ENCODE data around the gene SPAG16.

SPAG16 gene

GRCh38 chr2:214117054-214117453, 832.8 kb downstream of the SPAG16 start:
- Histone ChIP-seq H3K27ac (no peak overlapping the region), H3K9me3 (ENCODE audit: severe bottlenecking) (peaks cover 9% of the 10 kb centered on the region), H3K4me3 (ENCODE audit: low read depth, low read length) (no peak overlapping the region), H3K27me3 (ENCODE audit: insufficient read depth, low read depth, severe bottlenecking) (no peaks in the 10 kb centered on the region), H3K36me3 (no peaks in the 10 kb centered on the region)
- TF ChIP-seq, protein P1, sequence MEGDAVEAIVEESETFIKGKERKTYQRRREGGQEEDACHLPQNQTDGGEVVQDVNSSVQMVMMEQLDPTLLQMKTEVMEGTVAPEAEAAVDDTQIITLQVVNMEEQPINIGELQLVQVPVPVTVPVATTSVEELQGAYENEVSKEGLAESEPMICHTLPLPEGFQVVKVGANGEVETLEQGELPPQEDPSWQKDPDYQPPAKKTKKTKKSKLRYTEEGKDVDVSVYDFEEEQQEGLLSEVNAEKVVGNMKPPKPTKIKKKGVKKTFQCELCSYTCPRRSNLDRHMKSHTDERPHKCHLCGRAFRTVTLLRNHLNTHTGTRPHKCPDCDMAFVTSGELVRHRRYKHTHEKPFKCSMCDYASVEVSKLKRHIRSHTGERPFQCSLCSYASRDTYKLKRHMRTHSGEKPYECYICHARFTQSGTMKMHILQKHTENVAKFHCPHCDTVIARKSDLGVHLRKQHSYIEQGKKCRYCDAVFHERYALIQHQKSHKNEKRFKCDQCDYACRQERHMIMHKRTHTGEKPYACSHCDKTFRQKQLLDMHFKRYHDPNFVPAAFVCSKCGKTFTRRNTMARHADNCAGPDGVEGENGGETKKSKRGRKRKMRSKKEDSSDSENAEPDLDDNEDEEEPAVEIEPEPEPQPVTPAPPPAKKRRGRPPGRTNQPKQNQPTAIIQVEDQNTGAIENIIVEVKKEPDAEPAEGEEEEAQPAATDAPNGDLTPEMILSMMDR (IDR thresholded peaks at IDR 0.05; ENCODE audit: low read depth, low read length) = no peak
- DNase-seq = no peak

DNA sequence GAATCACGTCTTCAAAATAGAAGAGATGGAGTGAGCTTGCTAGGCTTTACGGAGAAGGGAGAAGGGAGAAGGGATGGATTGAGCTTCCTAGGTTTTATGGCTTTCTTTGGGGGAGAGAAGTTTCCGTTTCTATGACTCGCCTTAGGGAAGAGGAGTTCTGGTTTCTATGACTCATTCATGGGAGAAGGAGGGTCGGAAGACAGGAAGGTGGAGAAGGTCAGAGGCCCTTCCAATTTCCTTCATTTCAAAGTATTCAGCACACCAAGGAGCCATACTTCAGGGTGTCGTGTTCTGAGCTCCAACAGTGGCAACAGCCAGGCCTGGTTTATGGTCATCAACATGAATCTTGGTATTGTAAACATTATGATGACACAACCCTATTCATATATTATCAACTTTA, 841.9 kb downstream of the SPAG16 start:
- no peaks in the 10 kb centered on the region for H3K9me3 ChIP-seq (ENCODE audit: severe bottlenecking)
- TF ChIP-seq, protein P1 (IDR thresholded peaks at IDR 0.05; ENCODE audit: low read depth, low read length) = no peak
- H3K27ac ChIP-seq = no peak overlapping the region
- no peaks in the 10 kb centered on the region for H3K27me3 ChIP-seq (ENCODE audit: insufficient read depth, low read depth, severe bottlenecking)
- DNase-seq = no peak
- no peaks in the 10 kb centered on the region for H3K36me3 ChIP-seq
- H3K4me3 ChIP-seq (ENCODE audit: low read depth, low read length) = no peak overlapping the region

DNA sequence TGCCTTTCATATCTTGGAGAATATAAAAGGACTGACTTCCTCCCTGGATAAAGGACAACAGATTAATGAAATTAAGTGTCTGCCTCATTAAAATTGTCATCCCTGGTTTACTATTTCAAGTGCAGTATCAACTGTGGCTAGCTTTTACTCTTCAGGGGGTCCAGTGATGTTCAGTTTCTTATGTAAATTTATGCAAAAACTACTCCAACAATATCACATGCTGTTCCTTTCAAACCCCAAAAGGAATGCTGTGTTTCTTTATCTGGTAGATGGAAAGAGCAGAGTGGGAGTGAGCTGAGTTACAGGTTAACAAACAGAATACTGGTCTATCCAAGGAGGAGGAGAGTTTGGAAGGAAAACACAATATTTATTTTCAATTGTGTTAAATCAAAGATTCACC, 842.9 kb downstream of the SPAG16 start:
- Histone ChIP-seq H3K36me3 (no peaks in the 10 kb centered on the region), H3K27ac (no peak overlapping the region), H3K4me3 (ENCODE audit: low read depth, low read length) (no peak overlapping the region), H3K9me3 (ENCODE audit: severe bottlenecking) (no peaks in the 10 kb centered on the region), H3K27me3 (ENCODE audit: insufficient read depth, low read depth, severe bottlenecking) (no peaks in the 10 kb centered on the region)
- no peak for DNase-seq
- TF ChIP-seq, protein P1 (IDR thresholded peaks at IDR 0.05; ENCODE audit: low read depth, low read length) = no peak

DNA sequence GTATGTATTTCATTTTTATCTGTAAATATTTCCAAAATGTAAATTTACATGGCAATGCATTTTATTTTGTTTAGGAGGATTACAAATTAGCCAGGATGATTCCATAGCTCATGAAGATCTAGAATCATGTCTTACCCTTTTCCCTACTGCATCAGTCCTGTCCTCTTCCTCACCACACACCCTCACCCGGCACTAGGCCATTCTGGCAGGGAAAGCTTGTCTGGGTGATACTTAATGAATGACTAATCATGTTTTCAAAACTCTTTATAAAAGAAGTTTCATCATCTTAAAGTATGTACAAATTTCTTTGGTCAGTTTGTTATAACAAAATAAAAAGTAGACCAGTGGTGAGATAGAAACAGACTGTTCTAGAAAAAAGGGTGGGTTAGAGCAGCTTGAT, 843.3 kb downstream of the SPAG16 start:
- no peak for DNase-seq
- H3K36me3 ChIP-seq = no peaks in the 10 kb centered on the region
- no peaks in the 10 kb centered on the region for H3K9me3 ChIP-seq (ENCODE audit: severe bottlenecking)
- no peaks in the 10 kb centered on the region for H3K27me3 ChIP-seq (ENCODE audit: insufficient read depth, low read depth, severe bottlenecking)
- TF ChIP-seq, protein P1 (IDR thresholded peaks at IDR 0.05; ENCODE audit: low read depth, low read length) = no peak
- no peak overlapping the region for H3K27ac ChIP-seq
- no peak overlapping the region for H3K4me3 ChIP-seq (ENCODE audit: low read depth, low read length)

- Histone ChIP-seq H3K27ac (no peak overlapping the region), H3K4me3 (ENCODE audit: low read depth, low read length) (no peak overlapping the region)
- TF ChIP-seq, protein P1 (IDR thresholded peaks at IDR 0.05; ENCODE audit: low read depth, low read length) = no peak
These were observed 843.8 kb downstream of the SPAG16 start for GRCh38 chr2:214128040-214128439.

GRCh38 chr2:214130114-214130513, 845.9 kb downstream of the SPAG16 start:
- Histone ChIP-seq H3K27ac (no peak overlapping the region), H3K4me3 (ENCODE audit: low read depth, low read length) (no peak overlapping the region), H3K36me3 (no peaks in the 10 kb centered on the region), H3K9me3 (ENCODE audit: severe bottlenecking) (no peaks in the 10 kb centered on the region), H3K27me3 (ENCODE audit: insufficient read depth, low read depth, severe bottlenecking) (no peaks in the 10 kb centered on the region)
- no peak for DNase-seq
- TF ChIP-seq, protein P1 (IDR thresholded peaks at IDR 0.05; ENCODE audit: low read depth, low read length) = no peak

More at GRCh38 chr2:214128040-214128439, 843.8 kb downstream of the SPAG16 start:
- H3K27me3 ChIP-seq (ENCODE audit: insufficient read depth, low read depth, severe bottlenecking) = no peaks in the 10 kb centered on the region
- H3K9me3 ChIP-seq (ENCODE audit: severe bottlenecking) = no peaks in the 10 kb centered on the region
- no peaks in the 10 kb centered on the region for H3K36me3 ChIP-seq
- DNase-seq = no peak

All from WERI-Rb-1 (cell line).